DMS114 treated with DMSO at 0.1 percent for 48 hours (cell line): ENCODE results near the gene CSTF2T.
A peak's percentile ranks its signal among the peaks of the same experiment; 100 is the strongest.

Experiments used
- DNase-seq: peaks from one replicate; lab custom pipeline; 2025; ENCODE audit not compliant: unreplicated experiment; lab: John Stamatoyannopoulos, UW

Gene CSTF2T, protein sequence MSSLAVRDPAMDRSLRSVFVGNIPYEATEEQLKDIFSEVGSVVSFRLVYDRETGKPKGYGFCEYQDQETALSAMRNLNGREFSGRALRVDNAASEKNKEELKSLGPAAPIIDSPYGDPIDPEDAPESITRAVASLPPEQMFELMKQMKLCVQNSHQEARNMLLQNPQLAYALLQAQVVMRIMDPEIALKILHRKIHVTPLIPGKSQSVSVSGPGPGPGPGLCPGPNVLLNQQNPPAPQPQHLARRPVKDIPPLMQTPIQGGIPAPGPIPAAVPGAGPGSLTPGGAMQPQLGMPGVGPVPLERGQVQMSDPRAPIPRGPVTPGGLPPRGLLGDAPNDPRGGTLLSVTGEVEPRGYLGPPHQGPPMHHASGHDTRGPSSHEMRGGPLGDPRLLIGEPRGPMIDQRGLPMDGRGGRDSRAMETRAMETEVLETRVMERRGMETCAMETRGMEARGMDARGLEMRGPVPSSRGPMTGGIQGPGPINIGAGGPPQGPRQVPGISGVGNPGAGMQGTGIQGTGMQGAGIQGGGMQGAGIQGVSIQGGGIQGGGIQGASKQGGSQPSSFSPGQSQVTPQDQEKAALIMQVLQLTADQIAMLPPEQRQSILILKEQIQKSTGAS

GRCh38 chr10:51699475-51700227 lies at the start of gene CSTF2T:
Gene CSTF2T, minus strand, starts transcription at chr10:51699595. Its CDS starts 46 bp downstream, at chr10:51699549.
- DNase-seq, result peak; percentile 75

GRCh38 chr10:51748959-51749358 lies 49.6 kb upstream of the CSTF2T start:
- DNase-seq, result no peak

DNA sequence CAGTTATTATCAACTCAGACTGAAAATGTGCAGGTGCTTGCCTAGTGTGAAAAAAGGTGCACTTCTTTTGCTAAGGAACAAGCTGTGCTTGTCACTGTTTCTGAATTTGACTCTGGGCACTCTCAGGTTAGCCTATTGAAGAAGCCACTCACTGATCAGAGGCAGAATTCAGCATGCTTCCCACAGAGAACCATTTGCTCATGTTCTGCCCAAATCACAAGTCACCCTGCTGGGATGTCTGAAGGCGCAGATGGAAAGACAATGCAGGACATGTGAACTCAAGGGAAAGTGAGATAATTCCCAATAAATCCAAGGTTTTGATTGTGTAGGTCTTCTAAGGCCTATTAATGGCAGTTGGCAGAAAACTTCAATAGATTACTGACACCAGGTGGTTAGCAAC lies 47.8 kb upstream of the CSTF2T start:
- no peak for DNase-seq

- no peak for DNase-seq
These were observed 46.0 kb upstream of the CSTF2T start for GRCh38 chr10:51745397-51745796.

DNA sequence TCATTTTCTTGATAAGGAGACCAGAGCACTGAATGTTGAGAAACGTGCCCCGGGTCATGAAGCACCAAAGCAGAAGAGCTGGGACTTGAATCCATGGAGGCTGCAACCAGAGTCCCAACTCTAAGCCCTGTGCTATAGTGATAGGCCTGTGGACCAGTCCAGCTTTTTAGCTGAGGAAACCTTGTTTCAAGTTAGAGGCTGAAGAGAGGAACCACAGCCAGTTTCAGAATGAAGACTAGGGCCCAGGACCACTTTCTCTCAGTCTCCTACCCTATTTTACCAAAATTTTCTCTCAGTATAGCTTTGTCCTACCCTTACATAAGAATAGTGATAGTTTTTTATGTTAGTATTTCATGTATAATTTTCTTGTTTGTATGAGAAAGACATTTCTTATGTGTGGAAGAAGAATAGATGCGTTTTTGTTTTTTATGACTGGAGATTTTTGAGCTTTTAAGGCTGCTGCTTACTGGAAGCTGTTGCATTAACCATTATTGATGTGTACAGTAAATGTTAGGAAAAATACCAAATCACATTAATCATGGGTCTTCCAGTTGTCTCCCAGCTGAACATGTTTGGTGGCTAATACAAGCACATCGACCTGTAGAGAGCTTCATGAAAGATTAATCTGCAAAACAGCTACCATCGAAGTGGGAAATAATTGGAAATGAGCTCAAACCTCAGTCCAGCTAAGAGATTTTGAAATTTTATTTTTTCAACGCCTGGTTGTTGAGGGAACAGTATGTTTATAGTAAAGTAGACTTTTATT lies 45.0 kb upstream of the CSTF2T start:
- DNase-seq, result no peak

- DNase-seq, result no peak
These were observed 43.8 kb upstream of the CSTF2T start for GRCh38 chr10:51743146-51743545.

GRCh38 chr10:51733057-51733456 lies 33.7 kb upstream of the CSTF2T start:
- DNase-seq, result no peak

GRCh38 chr10:51729822-51730555 lies 30.6 kb upstream of the CSTF2T start:
- no peak for DNase-seq

DNA sequence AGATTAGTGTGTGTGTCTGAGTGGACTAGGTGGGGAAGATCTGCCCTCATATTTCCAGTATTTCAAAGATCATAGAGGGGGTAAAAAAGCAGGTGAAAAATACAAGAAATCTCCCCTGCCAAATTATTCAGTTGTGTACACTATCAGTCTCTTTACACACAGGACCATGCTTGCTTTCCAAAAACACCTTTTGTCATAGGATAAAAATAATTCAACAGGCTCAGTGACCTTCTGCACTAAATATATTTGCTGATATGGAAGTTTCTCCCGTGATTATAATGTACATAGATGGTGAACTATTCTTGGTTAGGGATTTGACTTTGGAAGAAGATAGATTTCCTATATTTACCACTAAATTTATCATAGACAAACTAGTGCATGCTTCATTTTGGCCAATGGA lies 24.6 kb upstream of the CSTF2T start:
- no peak for DNase-seq

- DNase-seq, result no peak
These were observed 19.5 kb upstream of the CSTF2T start for GRCh38 chr10:51718804-51719291.

DNA sequence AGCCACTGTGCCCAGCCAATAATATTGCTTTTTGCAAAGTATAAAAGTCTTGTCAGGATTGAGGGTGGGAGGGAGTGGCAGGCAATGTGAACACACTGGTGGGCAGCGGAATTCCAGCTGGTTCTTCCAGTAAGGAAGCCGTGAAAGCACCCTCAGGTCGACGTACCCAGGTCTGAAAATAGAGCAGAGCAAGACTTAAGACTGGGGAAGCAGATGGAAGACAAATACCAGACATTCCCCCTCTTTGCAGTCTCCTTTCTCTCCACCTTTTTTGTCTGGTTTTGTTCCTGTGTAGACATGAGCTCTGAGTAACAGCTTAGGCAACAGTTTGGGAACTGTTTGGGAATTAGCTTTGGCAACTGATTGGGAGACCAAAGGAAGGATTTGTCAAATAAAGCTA lies 17.6 kb upstream of the CSTF2T start:
- no peak for DNase-seq

- DNase-seq, result no peak
These were observed 12.1 kb upstream of the CSTF2T start for GRCh38 chr10:51711519-51711891.

- DNase-seq, result no peak
These were observed 10.1 kb upstream of the CSTF2T start for GRCh38 chr10:51709324-51709972.

GRCh38 chr10:51708609-51709008 lies 9.2 kb upstream of the CSTF2T start:
- DNase-seq, result no peak

- DNase-seq, result no peak
These were observed 8.5 kb upstream of the CSTF2T start for GRCh38 chr10:51707821-51708424.

- DNase-seq, result no peak
These were observed 8.0 kb upstream of the CSTF2T start for GRCh38 chr10:51707392-51707791.

GRCh38 chr10:51706225-51706624 lies 6.8 kb upstream of the CSTF2T start:
- DNase-seq, result no peak

DNA sequence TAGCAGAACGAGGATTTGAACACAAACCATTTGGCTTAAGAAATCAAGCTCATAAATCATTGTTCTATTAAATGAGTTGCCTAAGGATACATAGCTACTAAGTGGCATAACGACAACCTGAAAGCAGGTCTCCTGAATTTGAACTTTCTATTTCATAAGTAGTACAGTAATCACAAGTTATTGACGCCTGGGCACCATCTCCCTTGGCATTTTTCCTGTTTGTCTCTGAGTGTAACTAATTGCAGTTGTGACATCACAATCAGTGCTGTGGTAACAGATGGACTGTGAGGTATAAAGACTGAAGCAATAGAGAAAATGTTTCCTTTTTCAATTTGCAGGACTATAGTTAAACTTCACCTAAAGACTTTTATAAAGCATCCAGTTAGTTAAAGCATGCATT lies 6.4 kb upstream of the CSTF2T start:
- DNase-seq, result no peak

- no peak for DNase-seq
These were observed 928 bp upstream of the CSTF2T start for GRCh38 chr10:51700228-51700817.
